ENCODE measurements around the gene YKT6.

DNA sequence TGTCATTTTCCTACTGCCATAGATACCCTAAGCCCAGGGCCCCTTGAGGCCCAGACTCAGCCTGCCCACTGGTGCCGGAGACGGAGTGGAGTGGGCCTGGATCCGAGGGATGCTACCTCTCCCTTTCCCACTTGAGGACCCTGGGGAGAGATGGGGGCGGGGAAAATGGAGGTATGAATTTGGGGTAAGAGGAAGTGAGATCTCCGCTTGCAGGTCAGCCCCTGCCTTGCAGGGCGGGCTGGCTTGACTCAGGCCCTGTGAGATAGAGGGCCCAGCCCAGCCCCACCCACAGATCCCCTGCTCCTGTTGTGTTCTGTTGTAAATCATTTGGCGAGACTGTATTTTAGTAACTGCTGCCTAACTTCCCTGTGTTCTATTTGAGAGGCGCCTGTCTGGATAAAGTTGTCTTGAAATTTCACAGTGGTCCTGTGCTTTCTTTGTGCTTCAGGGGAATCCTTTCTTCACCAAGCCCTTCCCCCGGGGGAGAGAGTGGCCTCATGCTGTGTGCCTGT lies 13.2 kb downstream of the YKT6 start:
- no peak for TF ChIP-seq POLR2A (IDR thresholded peaks at IDR 0.05)
- TF ChIP-seq, protein P1, sequence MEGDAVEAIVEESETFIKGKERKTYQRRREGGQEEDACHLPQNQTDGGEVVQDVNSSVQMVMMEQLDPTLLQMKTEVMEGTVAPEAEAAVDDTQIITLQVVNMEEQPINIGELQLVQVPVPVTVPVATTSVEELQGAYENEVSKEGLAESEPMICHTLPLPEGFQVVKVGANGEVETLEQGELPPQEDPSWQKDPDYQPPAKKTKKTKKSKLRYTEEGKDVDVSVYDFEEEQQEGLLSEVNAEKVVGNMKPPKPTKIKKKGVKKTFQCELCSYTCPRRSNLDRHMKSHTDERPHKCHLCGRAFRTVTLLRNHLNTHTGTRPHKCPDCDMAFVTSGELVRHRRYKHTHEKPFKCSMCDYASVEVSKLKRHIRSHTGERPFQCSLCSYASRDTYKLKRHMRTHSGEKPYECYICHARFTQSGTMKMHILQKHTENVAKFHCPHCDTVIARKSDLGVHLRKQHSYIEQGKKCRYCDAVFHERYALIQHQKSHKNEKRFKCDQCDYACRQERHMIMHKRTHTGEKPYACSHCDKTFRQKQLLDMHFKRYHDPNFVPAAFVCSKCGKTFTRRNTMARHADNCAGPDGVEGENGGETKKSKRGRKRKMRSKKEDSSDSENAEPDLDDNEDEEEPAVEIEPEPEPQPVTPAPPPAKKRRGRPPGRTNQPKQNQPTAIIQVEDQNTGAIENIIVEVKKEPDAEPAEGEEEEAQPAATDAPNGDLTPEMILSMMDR (IDR thresholded peaks at IDR 0.05): no peak

All from vagina (tissue), 2 donors.